ENCODE results near the gene FRS2.
"Not testable (repeated sequence)": the region's sequence is repeated elsewhere in the genome, so short reads cannot be mapped to it uniquely, and the experiment has no call there.

FRS2 gene

DNA sequence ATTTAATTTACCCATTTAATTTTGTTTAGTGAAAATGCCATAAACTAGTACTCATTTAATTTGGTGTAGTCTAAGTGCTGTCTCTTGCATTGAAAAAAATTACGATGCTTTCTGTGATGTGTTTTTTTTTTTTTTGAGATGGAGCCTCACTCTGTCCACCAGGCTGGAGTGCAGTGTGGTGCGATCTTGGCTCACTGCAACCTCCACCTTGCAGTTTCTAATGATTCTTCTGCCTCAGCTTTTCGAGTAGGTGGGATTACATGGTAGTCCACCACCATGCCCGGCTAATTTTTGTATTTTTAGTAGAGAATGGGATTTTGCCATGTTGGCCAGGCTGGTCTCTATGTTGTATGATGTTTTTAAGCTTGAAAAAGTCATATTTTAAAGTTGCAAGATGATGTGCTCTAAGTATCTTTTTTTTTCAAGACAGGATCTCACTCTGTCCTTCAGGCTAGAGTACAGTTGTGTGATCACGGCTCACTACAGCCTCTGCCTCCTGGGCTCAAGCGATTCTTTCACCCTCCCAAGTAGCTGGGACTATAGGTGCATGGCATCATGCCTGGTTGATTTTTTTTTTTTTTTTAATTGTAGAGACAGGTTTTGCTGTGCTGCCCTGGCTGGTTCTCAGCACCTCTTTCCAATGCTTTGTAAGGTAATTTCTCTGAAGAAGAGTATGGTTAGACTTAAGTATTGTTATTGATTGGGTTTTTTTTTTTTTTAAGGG is 131.9 kb downstream of the FRS2 start:
- no peak for DNase-seq (ENCODE audit: low read depth in 1 of 2, low spot score in 1 of 2)
- H3K27ac ChIP-seq (replicated peaks), result no peak overlapping the region
- H3K4me3 ChIP-seq (replicated peaks; ENCODE audit: insufficient read depth, low read length), result no peak overlapping the region
- TF ChIP-seq POLR2AphosphoS5 (IDR thresholded peaks at IDR 0.05; ENCODE audit: low read depth) (peak; percentile 31; the same call in 1 of the 2 replicates), GABPA (IDR thresholded peaks at IDR 0.05; ENCODE audit: low read depth) (no peak)
- no peaks in the 10 kb centered on the region for H3K27me3 ChIP-seq (ENCODE audit: insufficient read depth, poor library complexity, severe bottlenecking)

DNA sequence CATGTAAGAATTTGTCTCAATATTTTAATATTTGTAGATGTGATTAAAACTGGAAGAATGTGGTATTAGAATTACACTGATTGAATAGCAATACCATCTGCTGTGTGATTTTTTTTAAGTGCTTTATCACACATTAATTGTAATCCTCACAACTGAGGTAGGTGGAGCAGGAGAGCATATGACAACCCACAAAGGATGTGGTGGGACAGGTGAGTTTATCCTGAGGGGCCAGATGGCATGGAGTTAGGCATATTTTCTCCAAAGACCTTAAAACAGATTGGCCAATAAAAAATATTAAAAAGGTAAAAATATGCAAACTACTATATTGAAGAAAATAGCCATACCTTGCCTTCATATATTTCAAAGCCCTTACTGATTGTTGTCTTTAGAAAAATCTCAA is 132.8 kb downstream of the FRS2 start:
- DNase-seq (ENCODE audit: low read depth in 1 of 2, low spot score in 1 of 2), result no peak
- H3K27ac ChIP-seq (replicated peaks), result no peak overlapping the region
- TF ChIP-seq, protein P1, sequence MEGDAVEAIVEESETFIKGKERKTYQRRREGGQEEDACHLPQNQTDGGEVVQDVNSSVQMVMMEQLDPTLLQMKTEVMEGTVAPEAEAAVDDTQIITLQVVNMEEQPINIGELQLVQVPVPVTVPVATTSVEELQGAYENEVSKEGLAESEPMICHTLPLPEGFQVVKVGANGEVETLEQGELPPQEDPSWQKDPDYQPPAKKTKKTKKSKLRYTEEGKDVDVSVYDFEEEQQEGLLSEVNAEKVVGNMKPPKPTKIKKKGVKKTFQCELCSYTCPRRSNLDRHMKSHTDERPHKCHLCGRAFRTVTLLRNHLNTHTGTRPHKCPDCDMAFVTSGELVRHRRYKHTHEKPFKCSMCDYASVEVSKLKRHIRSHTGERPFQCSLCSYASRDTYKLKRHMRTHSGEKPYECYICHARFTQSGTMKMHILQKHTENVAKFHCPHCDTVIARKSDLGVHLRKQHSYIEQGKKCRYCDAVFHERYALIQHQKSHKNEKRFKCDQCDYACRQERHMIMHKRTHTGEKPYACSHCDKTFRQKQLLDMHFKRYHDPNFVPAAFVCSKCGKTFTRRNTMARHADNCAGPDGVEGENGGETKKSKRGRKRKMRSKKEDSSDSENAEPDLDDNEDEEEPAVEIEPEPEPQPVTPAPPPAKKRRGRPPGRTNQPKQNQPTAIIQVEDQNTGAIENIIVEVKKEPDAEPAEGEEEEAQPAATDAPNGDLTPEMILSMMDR (IDR thresholded peaks at IDR 0.05; ENCODE audit: insufficient read depth, low read length), result no peak
- TF ChIP-seq GABPA (IDR thresholded peaks at IDR 0.05; ENCODE audit: low read depth), result no peak
- TF ChIP-seq, protein P2, sequence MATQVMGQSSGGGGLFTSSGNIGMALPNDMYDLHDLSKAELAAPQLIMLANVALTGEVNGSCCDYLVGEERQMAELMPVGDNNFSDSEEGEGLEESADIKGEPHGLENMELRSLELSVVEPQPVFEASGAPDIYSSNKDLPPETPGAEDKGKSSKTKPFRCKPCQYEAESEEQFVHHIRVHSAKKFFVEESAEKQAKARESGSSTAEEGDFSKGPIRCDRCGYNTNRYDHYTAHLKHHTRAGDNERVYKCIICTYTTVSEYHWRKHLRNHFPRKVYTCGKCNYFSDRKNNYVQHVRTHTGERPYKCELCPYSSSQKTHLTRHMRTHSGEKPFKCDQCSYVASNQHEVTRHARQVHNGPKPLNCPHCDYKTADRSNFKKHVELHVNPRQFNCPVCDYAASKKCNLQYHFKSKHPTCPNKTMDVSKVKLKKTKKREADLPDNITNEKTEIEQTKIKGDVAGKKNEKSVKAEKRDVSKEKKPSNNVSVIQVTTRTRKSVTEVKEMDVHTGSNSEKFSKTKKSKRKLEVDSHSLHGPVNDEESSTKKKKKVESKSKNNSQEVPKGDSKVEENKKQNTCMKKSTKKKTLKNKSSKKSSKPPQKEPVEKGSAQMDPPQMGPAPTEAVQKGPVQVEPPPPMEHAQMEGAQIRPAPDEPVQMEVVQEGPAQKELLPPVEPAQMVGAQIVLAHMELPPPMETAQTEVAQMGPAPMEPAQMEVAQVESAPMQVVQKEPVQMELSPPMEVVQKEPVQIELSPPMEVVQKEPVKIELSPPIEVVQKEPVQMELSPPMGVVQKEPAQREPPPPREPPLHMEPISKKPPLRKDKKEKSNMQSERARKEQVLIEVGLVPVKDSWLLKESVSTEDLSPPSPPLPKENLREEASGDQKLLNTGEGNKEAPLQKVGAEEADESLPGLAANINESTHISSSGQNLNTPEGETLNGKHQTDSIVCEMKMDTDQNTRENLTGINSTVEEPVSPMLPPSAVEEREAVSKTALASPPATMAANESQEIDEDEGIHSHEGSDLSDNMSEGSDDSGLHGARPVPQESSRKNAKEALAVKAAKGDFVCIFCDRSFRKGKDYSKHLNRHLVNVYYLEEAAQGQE (IDR thresholded peaks at IDR 0.05; ENCODE audit: insufficient replicate concordance, low read depth), result no peak
- no peak for TF ChIP-seq POLR2AphosphoS5 (IDR thresholded peaks at IDR 0.05; ENCODE audit: low read depth)
- TF ChIP-seq SPI1 (IDR thresholded peaks at IDR 0.05; ENCODE audit: borderline replicate concordance, low read depth), result no peak
- no peak overlapping the region for H3K4me3 ChIP-seq (replicated peaks; ENCODE audit: insufficient read depth, low read length)
- H3K27me3 ChIP-seq (ENCODE audit: insufficient read depth, poor library complexity, severe bottlenecking), result no peaks in the 10 kb centered on the region

DNA sequence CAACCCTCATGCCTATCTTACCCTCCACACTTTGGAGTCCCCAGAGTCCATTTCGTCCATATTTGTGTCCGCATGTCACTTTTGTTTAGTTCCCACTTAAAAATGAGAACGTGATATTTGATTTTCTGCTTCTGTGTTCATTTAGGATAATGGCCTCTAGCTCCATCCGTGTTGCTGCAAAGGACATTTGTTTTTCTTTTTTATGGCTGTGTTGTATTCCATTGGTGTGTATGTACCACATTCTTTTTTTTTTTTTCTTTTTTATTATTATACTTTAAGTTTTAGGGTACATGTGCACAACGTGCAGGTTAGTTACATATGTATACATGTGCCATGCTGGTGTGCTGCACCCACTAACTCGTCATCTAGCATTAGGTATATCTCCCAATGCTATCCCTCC is 133.4 kb downstream of the FRS2 start:
- H3K27me3 ChIP-seq (ENCODE audit: insufficient read depth, poor library complexity, severe bottlenecking); DNase-seq (ENCODE audit: low read depth in 1 of 2, low spot score in 1 of 2); H3K4me3 ChIP-seq (replicated peaks; ENCODE audit: insufficient read depth, low read length); H3K27ac ChIP-seq (replicated peaks): not testable (repeated sequence)

DNA sequence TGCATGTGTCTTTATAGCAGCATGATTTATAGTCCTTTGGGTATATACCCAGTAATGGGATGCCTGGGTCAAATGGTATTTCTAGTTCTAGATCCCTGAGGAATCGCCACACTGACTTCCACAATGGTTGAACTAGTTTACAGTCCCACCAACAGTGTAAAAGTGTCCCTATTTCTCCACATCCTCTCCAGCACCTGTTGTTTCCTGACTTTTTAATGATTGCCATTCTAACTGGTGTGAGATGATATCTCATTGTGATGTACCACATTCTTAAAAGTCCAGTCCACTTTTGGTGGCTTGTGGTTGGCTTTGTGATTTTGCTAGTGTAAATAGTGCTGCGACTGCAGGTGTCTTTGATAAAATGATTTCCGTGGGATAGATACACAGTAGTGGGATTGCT is 134.1 kb downstream of the FRS2 start:
- H3K27ac ChIP-seq (replicated peaks); H3K27me3 ChIP-seq (ENCODE audit: insufficient read depth, poor library complexity, severe bottlenecking); DNase-seq (ENCODE audit: low read depth in 1 of 2, low spot score in 1 of 2); H3K4me3 ChIP-seq (replicated peaks; ENCODE audit: insufficient read depth, low read length): not testable (repeated sequence)

DNA sequence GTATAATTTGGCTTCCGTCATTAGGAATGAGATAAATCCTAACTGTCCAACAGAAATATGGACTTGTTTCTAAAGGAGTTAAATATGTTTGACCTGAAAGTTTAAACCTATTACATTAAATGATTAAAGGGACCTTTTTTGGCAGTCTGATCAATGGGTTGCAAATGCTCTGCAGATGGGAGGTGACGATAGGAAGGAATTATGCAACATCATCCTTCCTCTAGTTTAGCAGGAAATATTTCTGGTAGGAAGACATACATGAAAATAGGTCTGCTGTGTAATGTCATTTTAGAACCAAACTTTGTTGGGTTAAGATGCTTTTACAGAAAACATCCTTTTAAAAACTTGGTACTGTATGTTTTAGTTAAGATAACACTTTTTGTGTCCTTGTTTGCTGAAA is 137.9 kb downstream of the FRS2 start:
- Histone ChIP-seq H3K4me3 (replicated peaks; ENCODE audit: insufficient read depth, low read length) (no peak overlapping the region), H3K27me3 (ENCODE audit: insufficient read depth, poor library complexity, severe bottlenecking) (no peaks in the 10 kb centered on the region), H3K27ac (replicated peaks) (no peak overlapping the region)
- no peak for DNase-seq (ENCODE audit: low read depth in 1 of 2, low spot score in 1 of 2)
- TF ChIP-seq SPI1 (IDR thresholded peaks at IDR 0.05; ENCODE audit: borderline replicate concordance, low read depth), result no peak
- TF ChIP-seq, protein P1 (IDR thresholded peaks at IDR 0.05; ENCODE audit: insufficient read depth, low read length), result no peak
- no peak for TF ChIP-seq POLR2AphosphoS5 (IDR thresholded peaks at IDR 0.05; ENCODE audit: low read depth)
- TF ChIP-seq, protein P2 (IDR thresholded peaks at IDR 0.05; ENCODE audit: insufficient replicate concordance, low read depth), result no peak
- no peak for TF ChIP-seq GABPA (IDR thresholded peaks at IDR 0.05; ENCODE audit: low read depth)
